GM19463 (cell line): ENCODE results near the gene PTGES.
"Not testable (repeated sequence)": the region's sequence is repeated elsewhere in the genome, so short reads cannot be mapped to it uniquely, and the experiment has no call there.

Source experiments
- ATAC-seq: cut with Tn5 transposase; IDR thresholded peaks from one replicate; pipeline ENCODE4 v1.9.1; 2021; ENCODE audit warnings: mild to moderate bottlenecking, moderate library complexity; ENCODE audit not compliant: unreplicated experiment

Gene PTGES

DNA sequence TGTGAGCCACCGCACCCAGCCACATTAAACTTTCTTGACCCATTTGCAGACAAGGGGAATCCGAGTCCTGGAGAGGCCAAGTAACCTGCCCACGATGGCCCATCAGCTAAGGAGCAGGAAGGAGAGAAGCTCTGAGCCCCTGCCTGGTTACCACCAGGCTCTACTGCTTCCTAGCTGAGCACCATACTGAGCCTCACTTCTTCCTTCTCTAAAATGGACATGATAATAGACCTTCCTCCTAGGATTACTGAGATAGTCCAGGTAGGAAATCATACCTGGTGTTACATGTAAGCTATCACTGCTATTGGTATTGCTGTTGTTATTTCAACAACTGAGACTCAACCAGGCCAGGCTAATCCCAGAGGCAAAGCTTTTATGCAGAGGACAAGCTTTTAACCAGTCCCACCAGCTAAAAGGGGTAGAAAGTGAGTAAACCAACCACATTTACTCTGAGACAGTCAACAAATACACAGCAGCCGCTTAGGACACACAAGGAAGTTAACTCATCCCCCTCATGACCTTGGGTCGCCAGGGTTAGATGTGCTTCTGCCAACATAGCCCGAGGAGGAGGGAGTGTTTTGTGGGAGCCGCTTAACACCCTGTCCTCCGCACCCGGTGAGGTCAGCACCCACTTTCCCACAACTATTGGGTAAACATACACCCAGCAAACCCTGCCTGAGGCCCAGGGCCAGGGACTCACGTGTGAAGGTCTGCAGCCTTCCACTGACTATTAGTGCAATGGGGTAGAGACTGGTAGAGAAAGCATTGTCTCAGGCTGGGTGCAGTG lies 20.6 kb upstream of the PTGES start:
- ATAC-seq: no peak

DNA sequence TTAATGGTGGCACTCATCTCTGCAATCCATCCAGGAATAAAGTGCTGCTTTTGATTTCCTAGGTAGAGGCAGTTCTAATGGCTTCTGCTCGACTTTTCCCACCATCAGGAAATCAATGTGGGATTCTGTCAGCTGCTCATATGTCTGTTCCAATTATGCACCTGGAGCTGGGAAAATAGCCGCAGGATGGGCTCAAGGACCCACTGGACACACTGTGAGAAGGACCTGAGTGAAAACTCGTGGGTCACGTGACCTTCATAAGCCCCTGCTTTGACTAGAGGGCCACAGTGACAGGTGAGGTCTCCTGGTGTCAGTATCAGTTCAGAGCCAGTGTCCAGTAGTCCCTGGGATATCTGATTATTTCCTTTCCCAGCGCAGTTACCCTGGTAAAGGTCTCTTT lies 17.9 kb upstream of the PTGES start:
- no peak for ATAC-seq

DNA sequence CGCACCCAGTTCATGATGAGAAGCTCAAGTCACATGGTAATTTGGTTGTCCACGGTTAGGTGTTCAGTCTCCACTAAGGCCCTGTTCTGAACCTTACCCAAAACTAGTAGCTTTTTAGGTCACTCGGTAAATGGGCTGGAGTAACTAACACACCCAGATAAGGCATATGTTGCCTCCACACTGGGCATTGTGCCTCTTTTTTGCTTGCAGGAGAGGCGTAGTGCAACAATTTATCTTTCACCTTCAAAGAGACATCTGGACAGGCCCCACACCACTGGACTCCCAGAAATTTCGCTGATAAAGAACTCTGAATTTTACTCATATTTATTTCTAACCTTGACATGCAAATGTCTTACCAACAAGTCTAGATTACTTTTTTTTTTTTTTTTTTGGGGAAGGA lies 16.8 kb upstream of the PTGES start:
- ATAC-seq: no peak

DNA sequence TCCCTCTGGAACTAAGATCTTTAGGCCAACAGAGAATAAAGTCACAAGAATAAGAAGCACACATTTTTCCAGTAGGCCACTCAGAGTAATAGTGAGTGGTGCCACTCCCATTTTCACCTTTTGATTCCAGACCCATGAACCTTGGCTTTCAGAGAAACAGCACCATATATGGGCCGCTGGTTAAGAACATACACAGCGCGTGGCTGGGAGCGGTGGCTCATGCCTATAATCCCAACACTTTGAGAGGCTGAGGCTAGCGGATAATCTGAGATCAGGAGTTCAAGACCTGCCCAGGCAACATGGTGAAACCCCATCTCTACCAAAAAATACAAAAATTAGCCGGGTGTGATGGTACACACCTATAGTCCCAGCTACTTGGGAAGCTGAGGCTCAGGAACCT lies 15.6 kb upstream of the PTGES start:
- no peak for ATAC-seq

DNA sequence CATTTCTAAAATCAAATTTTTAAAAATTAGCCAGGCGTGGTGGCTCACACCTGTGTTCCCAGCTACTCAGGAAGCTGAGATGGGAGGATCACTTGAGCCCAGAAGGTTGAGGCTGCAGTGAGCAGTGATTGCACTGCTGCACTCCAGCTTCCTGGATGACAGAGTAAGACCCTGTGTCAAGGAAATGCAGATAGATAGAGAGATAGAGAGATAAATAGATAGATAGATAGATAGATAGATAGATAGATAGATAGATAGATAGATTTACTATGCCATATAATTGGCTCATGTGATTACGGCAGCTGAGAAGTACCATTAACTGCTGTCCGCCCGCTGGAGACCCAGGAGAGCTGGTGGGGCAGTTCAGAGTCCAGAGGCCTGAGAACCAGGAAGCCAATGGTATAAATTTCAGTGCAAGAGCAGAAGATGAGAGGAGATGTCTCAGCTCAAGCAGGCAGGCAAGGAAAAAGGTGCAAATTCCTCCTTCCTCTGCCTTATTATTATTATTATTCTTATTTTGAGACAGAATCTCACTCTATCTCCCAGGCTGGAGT lies 13.0 kb upstream of the PTGES start:
- no peak for ATAC-seq

DNA sequence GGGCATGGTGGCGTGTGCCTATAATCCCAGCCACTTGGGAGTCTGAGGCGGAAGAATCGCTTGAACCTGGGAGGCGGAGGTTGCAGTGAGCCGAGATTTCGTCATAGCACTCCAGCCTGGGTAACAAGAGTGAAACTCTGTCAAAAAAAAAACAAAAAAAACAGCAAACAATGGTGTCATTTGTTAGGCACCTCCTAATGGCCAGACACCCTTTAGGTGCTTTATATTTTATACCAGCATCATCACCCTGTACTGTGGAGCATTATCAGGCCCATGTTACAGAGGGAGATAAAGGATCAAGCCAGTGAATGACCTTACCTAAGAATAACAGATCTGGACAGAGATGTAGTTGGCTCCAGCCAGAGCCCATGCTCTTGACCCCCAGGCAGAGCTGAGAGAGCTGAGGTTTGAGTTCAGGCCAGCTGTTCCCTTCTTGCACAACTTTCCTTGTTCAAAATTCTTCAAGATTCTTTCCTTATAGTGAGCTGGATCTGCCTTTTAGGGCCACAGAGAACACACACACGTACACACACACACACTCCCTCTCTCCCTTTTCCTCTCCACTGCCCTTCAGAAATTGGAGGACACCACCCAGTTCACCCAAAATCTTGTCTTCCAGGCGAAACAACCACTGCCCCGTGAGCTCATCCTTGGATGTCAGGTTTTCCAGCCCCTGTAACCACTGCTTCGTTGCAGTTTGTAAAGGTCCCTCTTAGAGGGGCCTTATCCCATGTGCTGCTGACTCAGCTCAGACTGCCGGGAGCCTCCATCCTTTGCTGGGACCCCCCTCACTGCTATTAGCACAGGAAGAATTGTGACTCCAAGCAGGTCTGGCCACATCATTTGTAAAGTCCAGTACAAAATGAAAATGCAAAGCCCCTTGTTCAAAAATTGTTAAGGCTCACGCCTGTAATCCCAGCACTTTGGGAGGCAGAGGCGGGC lies 10.4 kb upstream of the PTGES start:
- no peak for ATAC-seq

DNA sequence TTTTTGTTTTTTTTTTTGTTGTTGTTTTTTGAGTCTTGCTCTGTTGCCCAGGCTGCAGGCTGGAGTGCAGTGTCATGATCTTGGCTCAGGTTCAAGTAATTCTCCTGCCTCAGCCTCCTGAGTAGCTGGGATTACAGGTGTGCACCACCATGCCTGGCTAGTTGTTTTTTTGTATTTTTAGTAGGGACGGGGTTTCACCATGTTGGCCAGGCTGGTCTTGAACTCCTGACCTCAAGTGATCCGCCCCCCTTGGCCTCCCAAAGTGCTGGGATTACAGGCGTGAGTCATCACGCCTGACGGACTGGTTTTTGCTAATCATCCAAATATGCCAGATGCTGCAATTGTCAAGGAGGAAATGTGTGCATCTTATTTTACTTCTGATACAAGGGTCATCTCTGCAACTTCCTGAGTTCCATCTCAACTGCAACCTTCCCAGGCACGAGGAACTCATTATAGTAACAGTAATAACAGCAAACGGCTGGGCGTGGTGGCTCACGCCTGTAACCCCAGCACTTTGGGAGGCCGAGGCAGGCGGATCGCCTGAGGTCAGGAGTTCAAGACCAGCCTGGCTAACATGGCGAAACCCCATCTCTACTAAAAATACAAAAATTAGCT lies 9.6 kb upstream of the PTGES start:
- not testable (repeated sequence) for ATAC-seq

DNA sequence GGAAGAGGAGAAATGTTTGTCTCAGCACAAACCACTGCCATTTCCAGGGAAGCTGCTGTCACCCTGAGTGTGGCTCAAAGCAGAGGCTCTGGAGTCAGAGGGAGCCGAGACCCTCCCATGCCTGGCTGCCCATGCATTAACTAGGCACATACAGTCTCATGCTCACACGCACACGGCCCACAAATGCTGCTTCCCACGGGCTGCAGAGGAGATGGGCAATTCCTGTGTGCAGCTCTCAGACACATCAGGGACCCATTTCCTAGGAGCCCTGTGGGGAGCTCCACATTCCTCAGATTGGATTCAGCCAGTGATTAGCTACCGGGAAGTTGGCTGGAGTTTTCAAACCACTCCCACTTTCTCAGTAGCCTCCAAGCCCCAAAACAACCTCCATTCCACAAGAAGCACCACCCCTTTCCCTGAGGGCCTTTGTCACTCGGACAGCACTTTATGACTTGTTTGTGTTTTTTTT lies 9.1 kb upstream of the PTGES start:
- ATAC-seq: no peak

DNA sequence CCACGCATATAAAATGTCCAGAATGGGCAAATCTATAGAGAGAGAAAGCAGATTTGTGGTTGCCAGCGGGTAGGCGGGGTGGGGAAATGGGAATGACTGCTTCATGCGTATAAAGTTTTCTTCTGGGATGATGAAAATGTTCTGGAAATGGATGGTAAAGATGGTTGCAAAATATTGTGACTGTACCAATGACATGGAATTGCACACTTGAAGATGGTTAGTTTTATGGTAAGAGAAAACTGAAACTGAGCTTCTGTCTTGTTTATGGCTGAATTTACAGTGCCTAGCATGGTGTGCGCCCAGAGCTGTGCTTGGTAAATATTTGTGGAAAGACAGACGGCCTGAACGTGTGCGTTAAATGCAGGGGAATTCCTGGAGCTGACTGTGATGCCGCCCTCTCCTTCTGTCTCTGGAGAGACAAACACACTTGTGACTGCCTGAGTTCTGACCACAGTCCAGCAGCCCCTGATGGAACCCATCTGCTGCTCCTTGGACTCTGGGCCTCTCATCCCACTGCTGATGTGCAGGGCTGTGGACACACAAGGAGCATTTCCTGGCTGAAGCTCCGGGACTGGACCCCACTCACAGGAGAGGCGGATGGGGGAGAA lies 8.6 kb upstream of the PTGES start:
- ATAC-seq: no peak

DNA sequence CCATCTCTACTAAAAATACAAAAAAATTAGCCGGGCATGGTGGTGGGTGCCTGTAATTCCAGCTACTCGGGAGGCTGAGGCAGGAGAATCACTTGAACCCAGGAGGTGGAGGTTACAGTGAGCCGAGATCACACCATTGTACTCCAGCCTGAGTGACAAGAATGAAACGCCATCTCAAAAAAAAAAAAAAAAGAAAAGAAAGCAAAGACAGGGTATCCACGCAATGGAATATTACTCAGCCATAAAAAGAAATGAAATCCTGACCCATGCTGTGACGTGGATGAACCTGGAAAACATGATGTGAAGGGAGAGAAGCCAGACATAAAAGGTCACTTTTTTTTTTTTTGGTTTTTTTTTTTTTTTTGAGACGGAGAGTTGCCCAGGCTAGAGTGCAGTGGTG lies 7.9 kb upstream of the PTGES start:
- ATAC-seq: not testable (repeated sequence)

DNA sequence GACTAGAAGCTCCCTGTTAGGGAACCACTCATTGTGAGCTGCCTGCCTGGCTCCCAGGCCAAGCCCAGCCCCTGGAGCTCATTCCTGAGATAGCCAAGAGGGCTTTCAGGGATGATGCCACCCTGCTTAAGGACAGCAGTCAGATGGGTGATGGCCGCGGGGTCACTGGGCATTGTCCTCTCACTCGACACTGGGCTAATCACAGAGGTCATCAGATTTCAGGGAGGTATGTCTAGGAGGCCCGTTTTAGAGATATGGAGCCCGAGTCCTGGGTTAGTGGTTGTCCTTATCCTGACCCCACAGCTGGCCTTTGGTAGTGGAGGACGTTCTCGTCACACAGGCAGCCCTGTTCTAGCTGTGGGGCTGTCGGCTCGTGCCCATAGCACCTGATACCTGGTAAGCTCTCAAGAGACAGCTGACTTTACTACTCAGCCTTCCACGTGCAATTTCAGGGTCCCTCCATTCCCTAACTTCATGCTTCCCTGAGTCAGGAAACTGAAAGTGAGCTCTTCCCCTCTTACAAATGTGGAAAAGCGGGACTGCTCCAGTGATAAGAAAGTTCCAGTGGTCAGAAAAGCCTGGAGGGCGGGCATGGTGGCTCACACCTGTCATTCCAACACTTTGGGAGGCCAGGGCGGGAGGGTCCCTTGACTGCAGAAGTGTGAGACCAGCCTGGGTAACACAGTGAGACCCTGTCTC lies 7.1 kb upstream of the PTGES start:
- no peak for ATAC-seq

DNA sequence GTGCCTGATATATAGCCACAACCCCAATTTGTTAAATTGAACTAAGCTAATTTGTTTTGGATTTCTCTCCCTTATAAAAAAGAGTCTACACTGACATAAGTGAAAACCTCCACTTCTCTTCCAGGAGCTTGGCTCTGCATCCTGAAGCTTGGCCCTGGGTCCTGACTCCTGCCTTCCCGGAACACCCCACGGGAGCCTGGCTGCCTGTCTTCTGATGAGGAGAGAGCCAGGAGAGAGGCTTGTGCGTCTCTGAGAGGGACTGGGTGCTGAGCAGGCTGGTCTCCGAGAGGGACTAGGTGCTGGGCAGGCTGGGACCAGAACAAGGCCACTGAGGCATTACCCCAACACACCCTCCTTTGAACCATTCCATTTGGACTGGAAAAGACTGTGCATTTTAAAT lies 6.5 kb upstream of the PTGES start:
- ATAC-seq: no peak

DNA sequence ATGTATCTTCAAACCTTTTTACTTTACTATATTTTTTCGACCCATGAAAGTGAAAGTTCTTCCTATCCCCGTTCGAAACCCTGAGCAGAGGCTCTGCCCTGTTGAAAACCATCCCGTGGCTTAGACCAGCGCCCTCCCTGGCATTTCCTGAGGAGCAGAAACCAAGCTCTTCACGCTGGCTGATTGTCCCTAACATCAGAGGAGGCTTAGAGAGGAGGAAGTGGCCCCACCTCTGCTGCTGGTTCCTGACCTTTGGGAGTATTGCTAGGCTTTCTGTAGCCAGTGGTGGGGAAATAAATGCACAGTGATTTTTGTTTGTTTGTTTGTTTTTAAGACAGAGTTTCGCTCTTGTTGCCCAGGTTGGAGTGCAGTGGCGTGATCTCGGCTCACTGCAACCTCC lies 4.2 kb upstream of the PTGES start:
- ATAC-seq: no peak

DNA sequence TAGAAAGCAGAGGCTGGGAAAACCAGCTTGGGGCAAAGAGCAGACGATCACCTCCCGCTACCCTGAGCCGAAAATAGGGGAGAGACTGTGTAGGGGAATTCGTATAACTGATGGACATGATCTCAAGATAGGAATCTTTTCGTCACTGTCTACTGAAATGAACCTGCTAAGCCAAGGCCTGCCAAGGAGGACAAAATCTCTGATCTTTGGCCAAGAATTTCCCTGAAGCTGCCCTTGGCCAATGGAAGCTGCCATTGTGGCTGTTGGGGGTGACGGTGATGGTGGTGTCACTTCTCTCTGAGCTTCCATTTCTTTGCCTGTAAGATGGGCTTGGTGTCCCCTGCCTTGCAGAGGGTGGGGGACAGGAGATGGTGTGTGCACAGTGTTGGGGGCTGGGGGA lies 3.3 kb upstream of the PTGES start:
- ATAC-seq: no peak

DNA sequence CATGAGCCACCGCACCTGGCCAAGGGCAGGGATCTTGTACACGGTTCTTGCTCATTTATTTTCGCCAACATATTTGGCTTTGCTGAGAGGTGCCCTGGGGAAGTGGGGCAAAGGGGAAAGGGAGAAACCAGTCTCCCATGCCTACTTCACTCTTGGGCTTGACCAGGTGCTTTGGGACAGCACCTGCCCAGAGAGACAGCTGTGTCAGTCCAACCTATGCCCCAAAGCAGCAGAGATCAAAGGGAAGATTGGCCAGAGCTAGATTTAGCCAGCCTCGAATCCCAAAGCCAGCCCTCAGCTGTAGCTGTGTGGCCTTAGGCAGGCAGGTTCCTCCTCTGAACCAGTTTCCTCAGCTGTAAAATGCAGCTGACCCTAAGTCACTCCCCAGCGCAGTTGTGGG lies 2.3 kb upstream of the PTGES start:
- ATAC-seq: no peak

DNA sequence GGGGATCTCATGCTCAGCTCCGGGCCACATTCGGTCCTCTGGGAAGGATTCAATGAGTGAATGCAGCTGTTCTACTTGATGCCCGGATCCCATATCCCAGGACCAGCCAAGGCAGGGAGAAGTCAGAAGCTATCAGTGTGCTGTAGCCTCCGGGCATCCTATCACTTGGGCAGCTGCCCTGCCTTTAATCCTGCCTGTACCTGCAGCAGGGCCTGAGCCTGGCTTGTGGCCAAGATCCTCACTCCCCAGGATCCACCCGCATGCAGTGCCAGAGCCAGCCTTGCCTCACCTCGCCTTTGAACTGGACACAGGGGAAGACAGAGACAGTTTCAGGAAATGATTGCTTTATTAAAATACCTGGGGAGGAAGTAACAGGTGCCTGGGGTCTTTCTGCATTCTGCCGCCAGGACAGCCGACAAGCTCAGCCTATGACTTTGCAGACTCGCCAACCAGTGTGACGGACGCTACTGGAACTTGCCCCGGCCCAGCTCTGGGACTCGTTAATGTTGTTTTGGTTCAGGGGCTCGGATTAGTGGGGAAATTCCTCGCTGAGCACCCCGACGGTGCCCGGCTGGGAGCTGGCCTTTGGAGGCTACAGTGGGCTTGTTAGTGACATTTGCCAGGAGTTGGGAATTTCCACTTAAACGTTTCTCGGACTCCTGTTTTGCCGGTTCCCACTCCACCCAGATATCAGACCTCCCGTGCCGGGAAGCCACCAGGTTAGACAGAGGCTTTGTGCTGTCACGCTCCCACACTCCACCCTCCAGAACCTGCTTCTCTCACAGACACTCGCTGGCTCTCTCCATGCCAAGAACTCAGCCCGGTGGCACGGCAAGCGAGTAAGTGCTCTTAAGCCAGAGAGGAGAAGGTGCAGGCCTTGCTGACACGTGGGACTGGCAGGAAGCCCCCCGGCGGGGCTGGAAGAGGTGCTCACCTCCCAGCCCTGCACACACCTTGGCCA lies 721 bp downstream of the PTGES start:
- ATAC-seq: no peak

DNA sequence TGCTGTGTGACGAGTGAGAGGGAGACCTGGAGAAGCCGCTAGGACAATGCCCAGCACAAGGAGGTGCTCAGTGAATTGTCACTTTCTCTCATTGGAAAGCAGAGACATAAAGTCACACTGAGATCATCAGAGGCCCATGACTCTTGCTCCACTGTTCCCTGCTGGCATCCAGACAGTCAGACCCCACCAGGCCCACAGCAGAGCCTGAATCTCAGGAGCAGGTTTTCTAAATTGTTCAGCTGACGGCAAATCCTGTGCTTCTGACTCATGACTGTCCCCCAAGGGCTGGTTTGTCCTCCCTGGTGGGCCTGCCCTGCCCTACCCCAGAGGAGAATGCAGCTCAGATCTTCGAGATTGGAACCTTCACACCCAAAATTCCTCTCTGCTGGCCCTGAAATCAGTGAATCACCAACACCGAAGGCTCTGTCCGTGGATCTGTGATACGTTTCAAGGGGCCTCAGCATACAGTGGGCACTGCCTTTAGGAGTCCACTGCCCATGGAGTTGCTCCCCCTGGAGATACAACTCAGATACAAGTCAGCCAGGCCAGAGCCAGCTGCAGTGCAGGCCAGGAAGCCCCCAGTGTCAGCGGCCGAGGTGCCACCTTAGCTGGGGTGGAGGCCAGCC lies 2.7 kb downstream of the PTGES start:
- no peak for ATAC-seq

DNA sequence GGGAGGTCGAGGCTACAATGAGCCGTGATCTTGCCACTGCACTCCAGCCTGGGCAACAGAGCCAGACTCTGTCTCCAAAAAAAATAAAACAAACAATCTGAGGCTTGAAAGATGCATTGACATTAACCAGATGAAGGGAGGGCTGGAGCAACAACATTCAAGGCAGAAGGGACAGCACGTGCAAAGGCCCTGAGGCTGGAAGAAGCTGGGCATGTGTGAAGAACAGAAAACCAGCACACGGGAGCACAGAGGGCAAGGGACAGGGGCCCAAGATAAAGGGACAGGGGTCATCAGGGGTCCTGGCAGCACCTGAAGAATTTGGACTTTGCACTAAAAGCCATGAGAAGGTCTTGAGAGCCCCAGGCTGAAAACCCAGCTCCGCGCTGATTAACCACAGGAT lies 3.3 kb downstream of the PTGES start:
- no peak for ATAC-seq

DNA sequence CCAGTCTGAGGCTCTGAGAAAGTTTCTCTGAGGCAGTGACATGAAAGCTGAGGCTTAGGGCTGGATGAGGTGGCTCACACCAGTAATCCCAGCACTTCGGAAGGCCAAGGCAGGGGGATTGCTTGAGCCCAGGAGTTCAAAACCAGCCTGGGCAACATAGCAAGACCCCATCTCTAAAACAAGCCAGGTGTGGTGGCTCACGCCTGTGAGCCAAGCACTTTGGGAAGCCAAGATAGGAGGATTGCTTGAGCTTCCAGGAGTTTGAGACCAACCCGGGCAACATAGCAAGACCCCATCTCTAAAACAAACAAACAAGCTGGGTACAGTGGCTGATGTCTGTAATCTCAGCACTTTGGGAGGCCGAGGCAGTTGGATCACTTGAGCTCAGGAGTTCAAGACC lies 3.8 kb downstream of the PTGES start:
- ATAC-seq: not testable (repeated sequence)
